Kasumi-1 (cell line): ENCODE results near the gene MAOB.
"Not testable (repeated sequence)": the region's sequence is repeated elsewhere in the genome, so short reads cannot be mapped to it uniquely, and the experiment has no call there.

Experiments
- DNase-seq, 2 experiments: peaks; one replicate each; lab custom pipeline; 2025; lab: John Stamatoyannopoulos, UW

MAOB gene

GRCh38 chrX:43882294-43882681, at the start of gene MAOB:
TSS of gene MAOB (minus strand) at chrX:43882450. CDS start at chrX:43882299, 151 bp downstream.
- no peak for DNase-seq

GRCh38 chrX:43922032-43922431, 39.8 kb upstream of the MAOB start:
- not testable (repeated sequence) for DNase-seq

GRCh38 chrX:43910772-43911171, 28.5 kb upstream of the MAOB start:
- not testable (repeated sequence) for DNase-seq

- no peak for DNase-seq
These were observed 27.8 kb upstream of the MAOB start for GRCh38 chrX:43910012-43910411.

- no peak for DNase-seq
These were observed 26.9 kb upstream of the MAOB start for GRCh38 chrX:43909141-43909540.

- no peak for DNase-seq
These were observed 17.9 kb upstream of the MAOB start for GRCh38 chrX:43899878-43900815.

GRCh38 chrX:43898406-43899035, 16.3 kb upstream of the MAOB start:
- no peak for DNase-seq

- DNase-seq: no peak
These were observed 15.0 kb upstream of the MAOB start for GRCh38 chrX:43897290-43897689.

- DNase-seq: peak; percentile 0 to 14
These were observed 10.2 kb upstream of the MAOB start for GRCh38 chrX:43892336-43892870.

GRCh38 chrX:43885617-43886016, 3.4 kb upstream of the MAOB start:
- no peak for DNase-seq

GRCh38 chrX:43881410-43882293, 598 bp downstream of the MAOB start:
- DNase-seq: no peak

GRCh38 chrX:43880425-43880824, 1.8 kb downstream of the MAOB start:
- DNase-seq: no peak

GRCh38 chrX:43878906-43879526, 3.2 kb downstream of the MAOB start:
- DNase-seq: no peak

- no peak for DNase-seq
These were observed 5.6 kb downstream of the MAOB start for GRCh38 chrX:43876680-43877079.

- DNase-seq: no peak
These were observed 11.4 kb downstream of the MAOB start for GRCh38 chrX:43870758-43871419.

- no peak for DNase-seq
These were observed 12.2 kb downstream of the MAOB start for GRCh38 chrX:43870011-43870410.

- no peak for DNase-seq
These were observed 13.5 kb downstream of the MAOB start for GRCh38 chrX:43868791-43869190.

- no peak for DNase-seq
These were observed 15.8 kb downstream of the MAOB start for GRCh38 chrX:43866423-43866822.

GRCh38 chrX:43865791-43866190, 16.5 kb downstream of the MAOB start:
- no peak for DNase-seq

- DNase-seq: no peak
These were observed 19.8 kb downstream of the MAOB start for GRCh38 chrX:43862434-43862833.

GRCh38 chrX:43861750-43862149, 20.5 kb downstream of the MAOB start:
- no peak for DNase-seq
